ENCODE measurements around the gene APBA2.
"Not testable (repeated sequence)": the region's sequence is repeated elsewhere in the genome, so short reads cannot be mapped to it uniquely, and the experiment has no call there.

The APBA2 gene

DNA sequence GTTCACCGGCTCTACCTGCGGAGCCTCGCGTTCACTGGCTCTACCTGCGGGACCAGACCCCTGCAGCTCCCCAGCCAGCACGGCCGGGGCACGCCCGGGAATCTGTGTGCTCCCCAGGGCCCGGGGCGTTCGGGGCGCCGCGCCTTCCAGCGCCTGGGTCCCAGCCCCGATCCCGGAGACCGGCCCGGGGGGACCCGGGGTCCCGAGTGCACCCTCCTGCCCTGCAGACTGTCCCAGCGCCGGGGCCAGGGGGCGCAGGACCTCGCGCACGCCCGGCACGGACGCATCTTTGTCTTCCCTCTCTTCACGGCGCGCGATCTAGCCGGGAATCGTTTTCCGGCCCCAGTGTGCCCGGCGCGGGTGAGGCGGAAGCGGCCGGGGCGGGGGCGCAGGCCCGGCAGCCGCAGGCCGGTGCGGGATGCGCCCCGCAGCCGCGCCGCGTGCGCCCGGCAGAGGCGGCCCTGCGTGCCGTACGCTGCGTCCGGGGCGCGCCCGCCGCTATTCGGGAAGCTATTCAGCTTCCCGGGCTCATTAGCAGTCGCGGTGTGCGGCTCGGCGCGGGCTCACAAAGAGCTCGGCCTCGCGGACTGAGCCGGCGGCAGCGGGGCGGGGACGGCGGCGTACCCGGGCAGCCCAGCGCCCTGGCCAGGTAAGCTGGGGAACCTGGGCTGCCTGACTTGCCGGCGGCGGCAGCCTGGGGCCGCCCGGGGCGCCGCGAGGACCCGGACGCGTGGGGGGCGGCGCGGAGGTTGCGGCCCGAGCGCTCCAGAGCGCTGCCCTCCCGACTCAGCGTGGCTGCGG lies at the start of gene APBA2:
Gene APBA2, plus strand, starts transcription at position 345 of the 801 bp plus-strand sequence. CDS start 167,911 bp downstream, outside the sequence.
- in situ Hi-C loops (cut with MboI; ENCODE audit: low sequenced_read_pairs) = no loop called here

DNA sequence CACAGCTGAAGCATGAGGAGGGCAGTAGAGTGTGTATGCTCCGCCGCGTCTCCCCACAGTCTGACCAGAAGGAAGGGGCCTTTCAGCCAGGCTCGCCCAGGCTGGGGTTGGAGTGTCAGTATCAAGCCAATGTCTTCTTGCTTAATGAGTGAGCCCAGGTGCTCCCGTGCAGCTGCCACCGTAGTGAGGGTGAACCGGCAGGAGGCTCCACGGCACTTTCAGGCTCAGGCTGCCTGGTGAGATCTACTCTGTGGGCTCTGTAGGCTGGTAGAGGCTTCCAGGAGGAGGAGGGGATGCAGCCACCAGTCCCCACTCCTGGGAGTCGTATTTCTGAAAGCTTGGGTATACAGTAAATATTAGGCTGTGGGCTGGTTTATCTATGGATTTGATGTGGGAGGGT lies 45.5 kb upstream of the APBA2 start:
- in situ Hi-C loops (cut with MboI; ENCODE audit: low sequenced_read_pairs) = not testable (repeated sequence)

DNA sequence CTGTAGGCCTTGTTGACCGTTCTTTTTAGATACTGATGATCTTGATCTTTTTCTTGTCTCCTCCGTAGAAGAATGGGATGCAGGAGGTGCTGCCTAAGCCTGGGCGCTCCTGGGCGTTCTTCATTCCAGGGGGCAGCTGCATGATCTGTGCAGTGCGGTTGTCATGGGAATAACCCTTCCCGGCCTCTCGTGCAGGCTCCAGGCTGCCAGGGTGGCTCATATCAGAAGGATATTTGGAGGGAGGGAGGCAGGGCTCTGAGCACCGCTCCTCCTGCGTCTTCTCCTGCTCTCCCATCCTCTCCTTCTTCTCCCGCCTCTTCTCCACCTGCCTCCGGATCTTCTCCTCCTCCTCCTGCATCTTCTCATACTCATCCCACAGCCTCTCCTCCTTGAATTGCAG lies 43.6 kb upstream of the APBA2 start:
- in situ Hi-C loops (cut with MboI; ENCODE audit: low sequenced_read_pairs) = not testable (repeated sequence)

DNA sequence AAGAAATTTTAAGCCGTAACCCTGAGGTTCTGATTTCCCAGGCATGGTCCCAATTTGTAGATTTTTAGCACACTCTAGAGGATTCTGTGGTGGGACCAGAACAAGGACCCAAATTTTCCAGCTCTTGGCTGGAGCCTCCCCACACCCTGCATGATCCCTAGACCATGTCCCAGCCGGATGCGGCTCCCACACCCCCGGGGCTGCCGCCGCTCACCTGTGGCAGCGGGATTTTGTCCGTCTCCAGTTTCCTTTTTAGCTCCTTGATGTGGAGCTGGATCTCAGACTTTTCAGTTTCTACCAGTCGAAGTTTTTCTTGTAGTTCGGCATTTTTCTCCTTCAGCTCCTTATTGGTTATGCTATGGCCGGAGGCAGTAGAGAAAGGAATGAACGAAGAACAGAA lies 42.3 kb upstream of the APBA2 start:
- in situ Hi-C loops (cut with MboI; ENCODE audit: low sequenced_read_pairs) = not testable (repeated sequence)

DNA sequence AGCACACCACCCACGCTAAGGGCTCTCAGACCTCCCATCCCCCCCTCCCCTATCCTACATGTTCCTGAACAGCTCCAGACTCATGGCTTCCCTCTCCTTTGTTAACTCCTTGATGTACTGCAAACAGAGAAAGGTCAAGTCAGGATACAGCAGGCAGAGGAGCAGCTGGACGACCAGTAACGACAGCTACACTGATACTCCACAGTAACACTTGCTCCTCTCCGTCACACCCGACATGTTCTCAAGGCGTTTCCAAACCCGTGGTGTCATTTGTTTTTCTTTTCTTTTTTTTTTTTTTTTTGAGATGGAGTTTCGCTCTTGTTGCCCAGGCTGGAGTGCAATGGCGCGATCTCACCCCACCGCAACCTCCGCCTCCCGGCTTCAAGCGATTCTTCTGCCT lies 41.6 kb upstream of the APBA2 start:
- in situ Hi-C loops (cut with MboI; ENCODE audit: low sequenced_read_pairs) = not testable (repeated sequence)

DNA sequence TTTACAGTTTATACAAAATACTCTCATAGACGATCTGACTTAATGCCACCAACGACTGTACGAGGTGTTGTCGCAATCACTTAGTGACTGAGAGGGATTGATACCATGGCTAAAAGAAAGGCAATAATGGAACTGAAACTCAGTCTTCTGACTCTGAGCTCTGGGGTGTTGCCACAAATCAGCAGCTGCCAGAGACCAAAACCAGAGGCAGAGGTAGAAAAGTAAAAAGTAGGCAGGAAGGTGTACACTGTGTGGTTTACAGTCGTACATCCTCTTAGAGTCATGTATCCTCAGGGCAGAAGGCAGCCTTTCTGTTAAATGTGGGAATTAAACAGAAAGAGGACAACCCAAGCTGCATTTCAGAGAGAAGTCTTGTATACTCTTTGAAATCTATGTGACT lies 38.5 kb upstream of the APBA2 start:
- in situ Hi-C loops (cut with MboI; ENCODE audit: low sequenced_read_pairs) = not testable (repeated sequence)

DNA sequence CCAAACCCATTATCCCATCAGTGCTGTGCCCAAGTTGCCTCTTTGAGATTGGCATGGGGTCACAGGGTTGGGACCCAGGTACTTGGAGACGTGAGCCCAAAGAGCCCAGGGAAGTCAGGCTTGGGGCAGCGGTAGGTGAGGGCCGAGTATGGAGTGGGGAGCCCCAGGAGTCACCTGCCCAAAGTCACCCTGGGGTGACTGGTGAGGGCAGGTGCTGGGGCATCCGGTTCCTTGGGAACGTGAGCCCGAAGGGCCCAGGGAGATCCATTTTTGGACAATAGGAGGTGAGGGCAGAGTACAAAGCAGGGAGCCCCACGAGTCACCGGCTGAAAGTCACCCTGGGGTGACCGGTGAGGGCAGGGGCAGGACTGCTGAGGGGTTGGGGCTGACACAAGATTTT lies 37.8 kb upstream of the APBA2 start:
- in situ Hi-C loops (cut with MboI; ENCODE audit: low sequenced_read_pairs) = not testable (repeated sequence)

DNA sequence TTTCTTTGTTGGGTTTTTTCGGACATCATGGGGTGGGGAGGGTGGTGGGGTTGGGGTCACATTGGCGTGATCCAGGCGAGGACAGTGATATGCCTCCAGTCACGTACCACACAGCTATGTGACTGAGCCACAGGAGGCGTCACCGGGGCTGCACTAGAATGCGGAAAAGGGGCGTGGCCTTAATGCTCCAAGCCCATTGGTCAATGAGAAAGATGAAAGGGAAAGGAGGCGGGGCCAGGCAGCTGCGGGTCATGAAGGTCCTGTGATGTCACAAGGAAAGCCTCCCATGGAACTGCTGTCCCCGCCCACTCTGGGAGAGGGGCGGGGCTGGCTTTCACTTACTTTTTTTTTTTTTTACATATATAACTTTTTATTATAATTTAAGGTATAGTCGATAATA lies 37.3 kb upstream of the APBA2 start, which contains the start of gene GOLGA6L7:
Gene GOLGA6L7, minus strand, starts transcription at position 124 of the 400 bp plus-strand sequence. Its CDS starts 95 bp downstream, at position 29.
- in situ Hi-C loops (cut with MboI; ENCODE audit: low sequenced_read_pairs) = not testable (repeated sequence)

DNA sequence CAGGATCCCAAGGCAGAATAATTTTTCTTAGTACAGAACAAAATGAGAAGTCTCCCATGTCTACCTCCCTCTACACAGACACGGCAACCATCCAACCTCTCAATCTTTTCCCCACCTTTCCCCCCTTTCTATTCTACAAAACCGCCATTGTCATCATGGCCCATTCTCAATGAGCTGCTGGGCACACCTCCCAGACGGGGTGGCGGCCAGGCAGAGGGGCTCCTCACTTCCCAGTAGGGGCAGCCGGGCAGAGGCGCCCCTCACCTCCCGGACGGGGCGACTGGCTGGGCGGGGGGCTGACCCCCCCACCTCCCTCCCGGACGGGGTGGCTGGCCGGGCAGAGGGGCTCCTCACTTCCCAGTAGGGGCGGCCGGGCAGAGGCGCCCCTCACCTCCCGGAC lies 36.5 kb upstream of the APBA2 start:
- in situ Hi-C loops (cut with MboI; ENCODE audit: low sequenced_read_pairs) = not testable (repeated sequence)

DNA sequence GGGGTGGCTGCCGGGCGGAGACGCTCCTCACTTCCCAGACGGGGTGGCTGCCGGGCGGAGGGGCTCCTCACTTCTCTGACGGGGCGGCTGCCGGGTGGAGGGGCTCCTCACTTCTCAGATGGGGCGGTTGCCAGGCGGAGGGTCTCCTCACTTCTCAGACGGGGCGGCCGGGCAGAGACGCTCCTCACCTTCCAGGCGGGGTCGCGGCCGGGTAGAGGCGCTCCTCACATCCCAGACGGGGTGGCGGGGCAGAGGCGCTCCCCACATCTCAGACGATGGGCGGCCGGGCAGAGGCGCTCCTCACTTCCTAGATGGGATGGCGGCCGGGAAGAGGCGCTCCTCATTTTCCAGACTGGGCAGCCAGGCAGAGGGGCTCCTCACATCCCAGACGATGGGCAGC lies 36.0 kb upstream of the APBA2 start:
- in situ Hi-C loops (cut with MboI; ENCODE audit: low sequenced_read_pairs) = not testable (repeated sequence)

DNA sequence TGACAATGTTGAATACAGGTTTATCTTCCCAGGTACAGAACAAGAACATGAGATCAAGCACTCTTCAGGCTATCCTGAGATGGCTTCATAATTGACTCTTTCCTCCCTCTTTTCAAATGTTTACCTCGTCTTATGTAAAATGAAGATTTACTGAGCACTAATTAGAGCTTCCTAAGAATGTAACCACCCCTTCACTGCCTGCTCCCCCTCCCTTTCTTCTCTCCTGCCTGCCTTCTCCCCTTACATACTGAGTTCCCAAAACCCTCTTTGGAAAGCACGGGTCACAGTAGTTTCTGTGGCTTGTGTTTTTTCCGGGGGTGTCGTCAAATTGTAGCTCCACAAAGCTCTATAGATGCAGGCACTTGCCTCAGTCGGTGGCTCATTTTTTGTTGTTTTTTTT lies 32.1 kb upstream of the APBA2 start:
- in situ Hi-C loops (cut with MboI; ENCODE audit: low sequenced_read_pairs) = not testable (repeated sequence)

DNA sequence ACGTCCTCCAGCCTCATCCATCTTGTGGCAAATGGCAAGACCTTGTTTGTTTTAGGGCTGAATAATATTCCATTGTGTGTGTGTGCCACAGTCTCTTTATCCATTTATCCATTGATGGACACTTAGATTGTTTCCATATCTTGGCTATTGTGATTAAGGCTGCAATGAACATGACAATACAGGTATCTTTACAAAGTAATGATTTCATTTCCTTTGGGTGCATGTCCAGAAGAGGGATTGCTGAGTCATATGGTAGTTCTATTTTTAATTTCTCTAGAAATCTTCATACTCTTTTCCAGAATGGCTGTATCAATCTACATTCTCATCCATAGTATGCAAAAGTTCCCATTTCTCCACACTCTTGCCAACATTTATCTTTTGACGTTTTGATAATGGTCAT lies 31.2 kb upstream of the APBA2 start:
- in situ Hi-C loops (cut with MboI; ENCODE audit: low sequenced_read_pairs) = not testable (repeated sequence)

DNA sequence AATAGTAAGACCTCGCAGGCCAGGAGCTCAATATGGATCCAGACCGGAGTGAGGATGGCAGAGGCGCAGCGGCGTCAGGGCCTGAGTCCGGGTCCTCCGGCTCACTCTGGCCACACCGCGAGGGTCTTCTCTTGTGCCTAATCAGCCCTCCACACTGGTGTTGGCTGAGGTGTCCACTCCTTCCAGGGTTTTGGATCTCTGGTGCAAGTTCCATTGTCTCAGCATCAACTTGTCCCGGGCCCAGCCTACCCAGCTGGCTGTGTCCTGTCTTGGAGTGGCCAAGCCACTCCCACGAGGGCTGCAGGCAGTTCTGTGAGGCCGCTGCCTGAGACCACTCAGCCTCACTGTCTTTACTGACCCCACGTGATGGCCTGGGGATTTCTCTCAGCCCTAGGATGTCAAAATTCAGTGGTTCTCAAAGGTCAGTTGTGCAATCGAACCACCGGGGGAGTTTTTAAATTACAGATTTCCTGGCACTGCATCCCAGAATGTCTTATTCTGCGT lies 24.7 kb upstream of the APBA2 start:
- in situ Hi-C loops (cut with MboI; ENCODE audit: low sequenced_read_pairs) = no loop called here

DNA sequence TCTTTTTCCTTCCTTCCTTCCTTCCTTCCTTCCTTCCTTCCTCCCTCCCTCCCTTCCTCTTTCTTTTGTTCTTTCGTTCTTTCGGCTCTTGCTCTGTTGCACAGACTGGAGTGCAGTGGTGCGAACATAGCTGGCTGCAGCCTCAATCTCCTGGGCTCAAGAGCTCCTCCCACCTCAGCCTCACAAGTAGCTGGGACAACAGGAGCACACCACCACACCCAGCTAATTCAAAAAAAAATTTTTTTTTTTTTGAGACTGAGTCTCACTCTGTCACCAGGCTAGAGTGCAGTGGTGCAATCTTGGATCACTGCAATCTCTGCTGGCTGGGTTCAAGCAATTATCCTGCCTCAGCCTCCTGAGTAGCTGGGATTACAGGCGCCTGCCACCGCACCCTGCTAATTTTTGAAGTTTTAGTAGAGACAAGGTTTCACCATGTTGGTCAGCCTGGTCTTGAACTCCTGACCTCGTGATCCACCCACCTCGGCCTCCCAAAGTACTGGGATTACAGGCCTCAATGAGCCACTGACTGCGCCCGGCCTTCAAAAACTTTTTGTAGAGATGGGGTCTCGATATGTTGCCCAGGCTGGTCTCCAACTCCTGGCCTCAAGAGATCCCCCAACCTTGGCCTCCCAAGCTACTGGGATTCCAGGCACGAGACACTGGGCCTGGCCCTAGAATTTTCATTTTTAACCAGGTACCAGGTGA lies 24.0 kb upstream of the APBA2 start:
- in situ Hi-C loops (cut with MboI; ENCODE audit: low sequenced_read_pairs) = not testable (repeated sequence)

DNA sequence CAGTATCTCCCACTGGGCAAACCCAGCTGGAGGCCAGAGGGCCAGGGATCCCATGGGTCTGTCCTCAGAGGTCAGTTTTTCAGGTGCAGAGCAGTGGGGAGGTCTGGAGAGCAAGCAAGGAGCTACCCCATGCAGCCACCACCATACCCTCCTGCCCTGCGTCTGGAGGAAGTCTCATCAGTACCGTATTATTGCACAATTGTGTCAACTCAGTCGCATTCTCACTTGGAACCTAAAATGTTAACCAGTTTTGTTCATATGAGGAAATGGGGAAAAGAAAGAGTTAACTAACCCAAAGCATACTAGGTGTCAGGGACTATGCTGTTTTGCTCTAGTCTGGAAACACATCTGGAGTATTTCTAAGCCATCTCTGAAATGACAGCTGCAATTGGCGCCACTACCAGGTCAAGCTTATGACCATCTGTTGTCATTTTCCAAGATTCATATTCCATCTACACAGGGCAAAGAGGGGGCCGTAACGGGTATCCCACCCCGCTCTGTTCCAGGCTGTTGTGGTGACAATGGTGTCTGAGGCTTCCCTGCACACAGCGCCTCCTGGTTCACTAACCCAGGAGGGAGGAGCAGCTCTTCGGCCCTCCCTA lies 16.9 kb upstream of the APBA2 start:
- in situ Hi-C loops (cut with MboI; ENCODE audit: low sequenced_read_pairs) = no loop called here

DNA sequence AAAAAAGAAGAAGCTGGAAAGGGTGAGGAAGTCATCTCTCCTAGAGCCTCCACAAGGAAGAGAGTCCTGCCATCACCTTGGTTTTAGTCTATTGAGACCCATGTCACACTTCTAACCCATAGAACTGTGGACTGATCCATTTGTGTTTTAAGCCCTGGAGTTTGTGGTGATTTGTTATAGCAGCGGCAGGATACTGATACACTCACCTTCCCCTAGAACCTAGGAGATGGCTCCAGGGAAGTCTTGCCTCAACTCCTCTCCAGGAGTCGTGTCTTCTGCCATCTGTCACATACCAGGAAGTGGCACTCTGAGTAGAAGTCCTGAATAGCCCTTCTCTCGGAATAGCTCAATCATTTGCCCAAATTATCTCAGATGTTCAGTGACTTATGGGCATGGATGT lies 14.6 kb upstream of the APBA2 start:
- in situ Hi-C loops (cut with MboI; ENCODE audit: low sequenced_read_pairs) = no loop called here

DNA sequence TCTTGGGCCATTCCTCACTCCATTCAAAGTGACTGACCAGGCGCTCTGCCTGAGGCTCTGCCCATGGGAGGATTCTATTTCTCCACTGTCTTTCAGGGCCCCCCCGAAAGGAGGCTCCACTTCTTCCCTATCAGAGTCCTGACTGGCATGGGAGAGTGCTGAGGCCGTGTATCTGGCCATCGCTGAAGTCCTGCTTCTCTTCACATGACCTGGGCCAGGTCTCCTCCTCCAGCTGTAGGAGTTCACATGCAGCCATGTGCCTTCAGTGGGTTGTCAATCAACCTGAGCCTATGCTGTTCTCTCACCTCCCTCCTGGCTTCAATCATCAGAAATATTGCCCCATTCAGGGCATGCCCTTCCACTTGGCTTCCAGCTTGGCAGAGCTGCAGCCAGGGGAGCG lies 12.8 kb upstream of the APBA2 start:
- in situ Hi-C loops (cut with MboI; ENCODE audit: low sequenced_read_pairs) = no loop called here

DNA sequence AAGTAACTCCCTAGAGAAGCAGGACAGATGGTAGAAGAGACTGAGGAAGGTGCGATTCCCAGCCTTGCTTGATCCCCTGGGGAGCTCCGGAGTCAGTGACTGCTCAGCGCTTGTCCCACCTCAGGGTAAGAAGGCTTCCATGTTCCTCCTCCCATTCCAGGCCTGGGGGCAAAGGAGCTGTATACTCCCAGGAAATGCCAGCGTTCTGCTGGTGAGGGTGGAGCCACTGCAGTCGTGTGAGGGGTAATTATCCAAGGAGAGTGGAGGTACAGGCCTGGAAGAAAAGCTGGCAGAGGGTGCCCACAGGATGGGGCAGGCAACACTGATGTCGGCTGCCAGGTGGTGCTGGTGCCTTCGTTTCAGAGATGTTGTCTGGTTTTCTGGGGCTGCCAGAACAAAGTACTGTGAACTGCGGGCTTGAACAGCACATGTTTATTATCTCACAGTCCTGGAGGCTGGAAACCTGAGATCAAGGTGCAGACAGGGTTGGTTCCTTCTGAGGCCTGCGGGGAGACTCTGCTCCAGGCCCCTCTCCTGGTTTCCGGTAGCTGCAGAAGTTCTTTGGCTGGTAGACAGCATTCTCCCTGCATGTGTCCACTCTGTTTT lies 12.1 kb upstream of the APBA2 start:
- in situ Hi-C loops (cut with MboI; ENCODE audit: low sequenced_read_pairs) = no loop called here

DNA sequence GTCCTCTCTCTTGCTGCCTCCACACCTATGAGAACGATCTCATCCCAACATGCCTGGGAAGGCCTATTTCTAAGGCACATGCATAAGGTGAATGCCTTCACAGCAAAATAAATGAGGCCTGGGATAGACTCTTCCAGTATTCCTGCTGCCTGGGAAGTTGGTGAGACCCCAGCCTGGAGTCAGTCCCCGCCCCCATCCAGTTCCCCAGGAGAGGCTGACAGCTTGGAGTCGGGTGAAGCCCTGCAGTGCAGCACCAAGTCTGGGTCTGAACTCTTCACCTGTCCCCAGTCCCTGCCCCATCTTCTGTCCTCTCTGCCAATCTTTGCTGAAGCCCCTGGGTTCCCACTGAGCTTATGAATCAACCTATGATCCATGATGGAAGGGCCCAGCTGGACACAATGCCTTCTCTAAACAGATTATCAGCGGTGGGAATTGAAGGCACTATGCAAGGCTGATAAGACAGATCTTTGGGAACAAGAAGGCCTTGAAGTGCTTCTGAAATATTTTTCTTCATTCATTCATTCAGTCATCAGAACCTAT lies 10.2 kb upstream of the APBA2 start:
- in situ Hi-C loops (cut with MboI; ENCODE audit: low sequenced_read_pairs) = no loop called here

DNA sequence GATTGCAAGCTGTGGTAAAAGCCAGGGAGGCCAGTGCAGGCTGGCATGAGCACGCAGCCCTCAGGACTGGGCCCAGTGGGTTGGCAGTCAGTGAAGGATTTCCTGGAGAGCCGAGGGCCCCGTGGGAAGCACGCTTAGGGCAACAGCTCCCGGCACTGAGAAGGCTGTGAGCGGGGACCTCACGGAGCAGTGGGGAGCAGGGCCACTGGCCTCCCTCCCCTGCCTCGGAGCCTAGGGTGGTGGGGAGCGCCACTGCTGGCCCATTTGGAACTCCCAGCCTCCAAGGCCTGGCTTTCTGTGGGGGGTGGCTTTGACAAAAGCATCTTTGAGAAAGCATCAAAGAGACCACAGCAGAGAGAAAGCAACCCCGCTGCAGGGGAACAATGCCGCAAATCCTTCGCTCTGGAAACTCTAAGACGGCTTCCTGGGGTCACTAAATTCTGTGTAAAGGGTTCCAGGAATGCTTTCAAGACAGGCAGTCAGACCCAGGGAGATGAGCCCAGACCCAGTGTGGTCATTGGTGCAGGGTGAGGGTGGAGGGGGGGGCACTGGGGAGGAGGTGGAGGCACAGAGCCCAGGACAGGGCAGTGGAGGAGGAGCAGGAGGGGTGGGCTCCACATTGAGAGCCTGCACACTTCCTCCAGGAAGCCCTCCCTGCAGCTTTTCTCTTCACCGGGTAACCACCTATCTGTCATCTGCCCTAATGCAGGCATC lies 9.5 kb upstream of the APBA2 start:
- in situ Hi-C loops (cut with MboI; ENCODE audit: low sequenced_read_pairs) = no loop called here
